Activated CD8-positive, alpha-beta memory T cell treated with anti-CD3 and anti-CD28 coated beads for 1 hour (primary cell): ENCODE measurements around the gene CASP2.
"Not testable (repeated sequence)": the region's sequence is repeated elsewhere in the genome, so short reads cannot be mapped to it uniquely, and the experiment has no call there.

ENCODE experiments used
- DNase-seq, 2 donors: peaks; one replicate each; pipeline ENCODE4 v3.0.0-alpha.2; 2020; ENCODE audit warnings: low read depth in 1 of 2; ENCODE audit errors: extremely low read depth in 1 of 2

CASP2 gene

DNA sequence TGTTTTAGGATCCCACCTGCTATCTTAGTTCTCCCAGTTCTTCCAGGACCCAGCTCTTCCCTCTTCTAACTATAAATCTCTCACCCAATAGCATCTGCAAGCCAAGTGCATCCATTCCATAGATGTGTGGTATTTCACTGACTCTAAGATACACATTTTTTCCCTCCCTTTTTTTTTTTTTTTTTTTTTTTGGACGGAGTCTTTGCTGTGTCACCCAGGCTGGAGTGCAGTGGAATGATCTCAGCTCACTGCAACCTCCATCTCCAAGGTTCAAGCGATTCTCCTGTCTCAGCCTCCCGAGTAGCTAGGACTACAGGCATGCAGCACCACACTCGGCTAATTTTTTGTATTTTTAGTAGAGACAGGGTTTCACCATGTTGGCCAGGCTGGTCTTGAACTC is 1.7 kb downstream of the CASP2 start:
- DNase-seq = not testable (repeated sequence)

DNA sequence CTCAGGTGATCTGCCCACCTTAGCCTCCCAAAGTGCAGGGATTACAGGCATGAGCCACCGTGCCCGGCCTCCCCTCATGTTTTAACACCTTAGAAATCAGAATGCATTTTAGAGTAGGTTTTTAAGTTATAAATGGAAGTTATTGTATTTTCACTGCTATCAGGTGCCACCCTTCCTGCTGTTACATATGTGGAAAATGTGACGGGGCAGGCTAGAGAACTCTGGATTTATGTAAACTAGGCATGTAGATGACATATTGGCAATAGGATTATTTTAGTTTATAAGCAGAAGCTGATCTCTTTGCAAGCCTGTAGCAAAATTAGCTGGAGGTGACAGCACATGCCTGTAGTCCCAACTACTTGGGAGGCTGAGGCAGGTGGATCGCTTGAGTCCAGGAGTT is 2.1 kb downstream of the CASP2 start:
- DNase-seq = no peak

DNA sequence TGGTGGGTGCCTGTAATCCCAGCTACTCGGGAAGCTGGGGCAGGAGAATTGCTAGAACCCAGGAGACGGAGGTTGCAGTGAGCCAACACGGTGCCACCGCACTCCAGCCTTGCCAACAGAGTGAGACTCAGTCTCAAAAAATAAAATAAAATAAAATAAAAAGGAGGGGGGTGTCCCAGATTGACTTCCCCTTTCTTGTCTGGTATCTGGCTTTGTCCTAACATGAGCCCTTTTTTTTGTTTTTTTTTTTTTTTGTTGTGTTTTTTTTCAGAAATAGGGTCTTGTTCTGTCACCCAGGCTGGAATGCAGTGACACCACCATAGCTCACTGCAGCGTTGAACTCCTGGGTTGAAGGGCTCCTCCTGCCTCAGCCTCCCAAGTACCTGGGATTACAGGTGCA is 4.7 kb downstream of the CASP2 start:
- no peak for DNase-seq

DNA sequence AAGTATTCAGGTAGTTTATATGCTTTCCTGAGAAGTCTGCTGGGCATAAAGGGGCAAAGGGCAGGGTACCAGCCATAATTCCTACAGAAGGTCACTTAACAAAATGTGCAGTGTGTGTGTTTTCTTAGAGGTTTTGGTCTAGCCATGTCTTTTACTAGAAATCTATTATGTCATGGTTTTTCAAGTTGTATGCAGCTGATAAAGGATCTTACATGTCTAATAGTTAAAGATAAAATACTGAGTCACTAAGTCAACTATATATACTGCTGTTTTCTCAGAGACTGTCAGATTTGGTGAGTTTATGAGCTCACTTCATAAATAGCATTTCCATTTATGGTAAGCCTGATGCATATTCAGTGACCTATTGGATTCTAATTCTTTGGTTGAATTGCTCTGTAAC is 7.7 kb downstream of the CASP2 start:
- DNase-seq = no peak

DNA sequence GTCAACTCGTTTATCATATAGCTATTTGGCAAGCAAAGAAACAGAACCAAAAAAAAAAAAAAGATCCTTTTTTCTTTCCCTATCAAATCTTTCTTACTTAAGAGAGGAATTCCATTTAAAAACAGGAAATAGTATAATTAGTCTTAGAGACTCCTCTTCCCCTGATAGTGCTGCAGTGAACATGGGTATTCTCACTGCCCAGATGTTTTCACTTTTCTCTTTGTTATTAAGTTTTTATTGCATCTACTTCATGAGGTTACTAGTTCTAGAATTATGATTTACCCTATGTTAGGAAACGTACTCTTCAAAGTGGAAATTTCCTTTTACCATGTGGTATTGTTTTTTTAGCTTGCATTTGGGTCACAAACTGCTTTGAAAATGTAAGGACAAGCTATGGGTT is 8.5 kb downstream of the CASP2 start:
- no peak for DNase-seq

DNA sequence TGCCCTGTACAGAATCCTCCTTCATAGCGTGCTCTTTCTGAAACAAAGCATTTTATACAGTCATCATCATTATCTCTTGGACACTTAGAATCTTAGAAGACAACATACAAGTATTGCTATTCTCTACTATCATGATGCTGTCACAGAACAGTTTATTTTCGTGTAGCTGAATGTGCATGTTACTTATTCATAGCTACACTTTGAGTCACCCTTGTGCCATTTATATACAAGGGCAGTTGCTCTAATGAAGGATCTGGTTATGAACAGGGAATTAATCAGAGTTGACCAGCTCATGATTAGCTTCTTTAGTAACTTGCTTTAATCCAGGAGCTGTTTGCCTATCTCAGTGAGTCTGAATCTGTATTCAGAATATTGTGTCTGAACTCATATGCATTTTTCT is 11.2 kb downstream of the CASP2 start:
- DNase-seq = no peak

DNA sequence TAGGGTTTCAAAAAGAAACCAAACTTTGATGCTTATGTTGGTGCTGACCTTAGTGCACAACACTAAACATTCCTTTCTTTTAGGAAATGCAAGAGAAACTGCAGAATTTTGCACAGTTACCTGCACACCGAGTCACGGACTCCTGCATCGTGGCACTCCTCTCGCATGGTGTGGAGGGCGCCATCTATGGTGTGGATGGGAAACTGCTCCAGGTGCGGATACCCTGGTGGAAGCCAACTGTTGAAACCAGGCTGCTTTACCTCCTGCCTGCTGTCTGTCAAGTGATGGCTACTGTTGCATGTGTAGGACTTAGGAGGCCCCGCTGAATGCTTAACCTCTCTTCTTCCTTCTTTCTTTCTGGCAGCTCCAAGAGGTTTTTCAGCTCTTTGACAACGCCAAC is 11.7 kb downstream of the CASP2 start:
- peak; percentile 27 to 47 for DNase-seq

DNA sequence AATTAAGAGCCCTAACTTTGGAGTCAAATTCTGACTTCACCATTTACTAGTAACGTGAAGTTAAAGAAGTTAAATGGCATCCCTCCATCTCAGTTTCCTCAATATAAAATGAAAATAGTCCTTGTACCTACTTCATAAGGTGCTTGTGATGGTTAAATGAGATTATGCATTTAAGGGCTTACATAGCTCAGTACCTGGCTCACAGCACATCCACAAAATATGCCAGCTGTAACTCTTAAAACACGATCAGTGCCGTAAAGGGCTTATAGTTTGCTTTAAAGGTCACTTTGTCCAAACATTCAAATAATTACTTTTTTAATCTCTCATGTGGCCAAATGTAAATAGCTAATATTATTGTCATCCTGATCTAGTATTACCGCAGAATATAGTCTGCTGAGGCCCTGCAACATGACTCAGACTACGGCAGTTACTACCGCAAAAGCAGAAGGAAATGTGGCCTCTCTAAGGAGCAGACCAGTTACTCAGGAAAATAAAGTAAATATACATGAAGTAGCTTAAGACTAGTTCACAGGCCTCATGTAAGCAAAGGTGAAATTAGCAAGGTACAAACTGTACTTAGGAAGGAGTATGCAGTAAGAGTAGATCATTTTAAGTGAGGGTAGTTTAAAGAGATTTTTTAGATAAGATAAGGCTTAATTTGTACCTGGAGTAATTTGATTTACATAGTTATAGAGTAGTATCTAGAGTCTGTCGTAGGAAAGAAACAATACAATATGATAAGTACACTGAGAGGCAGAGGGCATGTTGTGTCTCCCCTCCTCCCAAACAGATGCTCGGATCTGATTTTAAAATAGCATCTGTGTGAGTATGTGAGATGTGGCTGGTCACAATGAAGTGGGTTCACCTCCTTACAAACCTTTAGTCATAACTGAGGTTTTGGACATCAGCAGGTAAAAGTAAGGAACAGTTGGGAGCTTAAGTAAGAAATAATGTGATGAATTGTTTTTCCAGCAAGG is 13.1 kb downstream of the CASP2 start:
- DNase-seq = no peak

DNA sequence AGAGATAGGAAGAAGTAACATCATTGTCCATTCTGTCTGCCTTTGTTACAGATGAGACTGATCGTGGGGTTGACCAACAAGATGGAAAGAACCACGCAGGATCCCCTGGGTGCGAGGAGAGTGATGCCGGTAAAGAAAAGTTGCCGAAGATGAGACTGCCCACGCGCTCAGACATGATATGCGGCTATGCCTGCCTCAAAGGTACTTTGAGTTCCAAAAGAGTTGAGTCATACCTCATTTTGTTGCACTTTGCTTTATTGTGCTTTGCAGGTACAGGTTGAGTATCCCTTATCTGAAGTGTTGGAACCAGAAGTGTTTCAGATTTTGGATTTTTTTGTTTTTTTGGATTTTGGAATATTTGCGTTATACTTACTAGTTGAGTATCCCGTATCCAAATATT is 15.6 kb downstream of the CASP2 start:
- DNase-seq = no peak

DNA sequence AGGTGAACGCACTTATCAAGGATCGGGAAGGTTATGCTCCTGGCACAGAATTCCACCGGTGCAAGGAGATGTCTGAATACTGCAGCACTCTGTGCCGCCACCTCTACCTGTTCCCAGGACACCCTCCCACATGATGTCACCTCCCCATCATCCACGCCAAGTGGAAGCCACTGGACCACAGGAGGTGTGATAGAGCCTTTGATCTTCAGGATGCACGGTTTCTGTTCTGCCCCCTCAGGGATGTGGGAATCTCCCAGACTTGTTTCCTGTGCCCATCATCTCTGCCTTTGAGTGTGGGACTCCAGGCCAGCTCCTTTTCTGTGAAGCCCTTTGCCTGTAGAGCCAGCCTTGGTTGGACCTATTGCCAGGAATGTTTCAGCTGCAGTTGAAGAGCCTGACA is 16.8 kb downstream of the CASP2 start:
- DNase-seq = no peak

DNA sequence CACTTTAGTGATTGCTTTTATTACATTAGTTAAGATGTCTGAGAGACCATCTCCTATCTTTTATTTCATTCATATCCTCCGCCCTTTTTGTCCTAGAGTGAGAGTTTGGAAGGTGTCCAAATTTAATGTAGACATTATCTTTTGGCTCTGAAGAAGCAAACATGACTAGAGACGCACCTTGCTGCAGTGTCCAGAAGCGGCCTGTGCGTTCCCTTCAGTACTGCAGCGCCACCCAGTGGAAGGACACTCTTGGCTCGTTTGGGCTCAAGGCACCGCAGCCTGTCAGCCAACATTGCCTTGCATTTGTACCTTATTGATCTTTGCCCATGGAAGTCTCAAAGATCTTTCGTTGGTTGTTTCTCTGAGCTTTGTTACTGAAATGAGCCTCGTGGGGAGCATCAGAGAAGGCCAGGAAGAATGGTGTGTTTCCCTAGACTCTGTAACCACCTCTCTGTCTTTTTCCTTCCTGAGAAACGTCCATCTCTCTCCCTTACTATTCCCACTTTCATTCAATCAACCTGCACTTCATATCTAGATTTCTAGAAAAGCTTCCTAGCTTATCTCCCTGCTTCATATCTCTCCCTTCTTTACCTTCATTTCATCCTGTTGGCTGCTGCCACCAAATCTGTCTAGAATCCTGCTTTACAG is 17.4 kb downstream of the CASP2 start:
- DNase-seq = peak; percentile 14 to 60

DNA sequence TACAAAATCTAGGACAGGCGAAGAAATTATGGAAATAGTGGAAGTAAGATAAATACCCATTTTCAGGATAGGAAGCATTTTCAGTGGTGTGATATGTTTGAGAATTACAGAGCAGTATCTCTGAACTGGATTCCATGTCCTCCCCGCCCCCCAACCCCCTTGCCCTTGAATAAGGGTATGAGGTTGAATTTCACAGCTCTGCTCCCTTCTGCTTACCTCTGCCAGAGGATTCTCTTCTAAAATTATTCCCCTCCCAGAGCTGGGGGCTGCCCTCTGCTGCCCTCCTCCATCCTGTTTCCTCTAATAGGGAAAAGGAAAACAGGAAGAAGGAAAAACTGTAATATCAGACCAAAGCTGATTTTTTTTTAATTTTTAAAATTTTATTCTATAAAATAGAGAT is 20.5 kb downstream of the CASP2 start:
- DNase-seq = no peak

DNA sequence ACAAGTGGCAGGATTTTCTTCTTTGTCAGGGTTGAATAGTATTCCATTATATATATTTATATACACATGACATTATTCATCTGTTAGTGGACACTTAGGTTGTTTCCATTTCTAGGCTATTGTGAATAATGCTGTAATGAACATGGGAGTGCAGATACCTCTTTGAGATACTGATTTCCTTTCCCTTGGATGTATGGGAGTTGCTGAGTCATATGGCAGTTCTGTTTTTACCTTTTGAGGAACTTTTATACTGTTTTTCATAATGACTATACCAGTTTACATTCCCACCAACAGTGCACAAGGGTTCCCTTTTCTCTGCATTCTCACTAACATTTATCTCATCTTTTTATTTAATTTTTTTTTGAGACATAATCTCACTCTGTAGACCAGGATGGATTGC is 26.0 kb downstream of the CASP2 start:
- no peak for DNase-seq

DNA sequence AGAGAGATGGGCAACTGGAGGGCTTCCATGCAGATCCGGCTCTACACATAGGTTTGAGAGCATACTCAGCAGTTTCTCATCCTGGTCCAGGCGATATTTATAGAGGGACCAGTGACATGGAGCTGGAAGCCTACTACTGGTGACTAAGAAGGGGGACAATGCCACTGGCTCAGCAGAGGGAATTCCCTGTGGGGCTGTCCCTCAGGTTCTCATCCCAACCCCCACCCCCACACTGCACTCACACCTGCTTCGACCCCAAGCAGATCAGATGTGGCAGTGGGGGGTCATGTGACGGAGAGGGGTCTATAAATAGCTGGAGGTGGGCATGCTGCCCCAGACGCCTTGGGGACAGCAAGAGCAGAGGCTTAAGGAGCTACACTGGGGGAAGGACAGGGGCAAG is 27.6 kb downstream of the CASP2 start, which contains the start of gene CLCN1:
Gene CLCN1 (plus strand): TSS at position 336 of the 400 bp plus-strand sequence. CDS start 102 bp downstream, outside the sequence.
- DNase-seq = no peak

DNA sequence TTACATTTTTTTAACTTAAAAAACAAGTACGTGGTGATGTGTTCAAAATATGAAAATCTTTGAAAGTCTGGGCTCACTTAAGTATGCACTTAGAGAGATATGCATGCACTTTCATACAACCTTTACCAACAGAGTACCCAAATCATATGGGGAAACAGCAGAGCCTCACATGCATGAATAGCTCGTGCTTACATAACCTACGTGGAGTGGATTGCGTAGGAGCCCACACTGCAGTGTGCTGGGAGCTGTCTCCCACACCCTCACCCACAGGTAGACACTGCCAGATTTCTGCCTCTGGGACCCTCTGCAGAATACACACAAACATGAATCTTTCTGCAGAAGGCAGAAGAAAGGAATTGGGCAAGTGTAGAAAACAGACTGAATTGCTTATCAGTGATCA is 28.3 kb downstream of the CASP2 start:
- no peak for DNase-seq

DNA sequence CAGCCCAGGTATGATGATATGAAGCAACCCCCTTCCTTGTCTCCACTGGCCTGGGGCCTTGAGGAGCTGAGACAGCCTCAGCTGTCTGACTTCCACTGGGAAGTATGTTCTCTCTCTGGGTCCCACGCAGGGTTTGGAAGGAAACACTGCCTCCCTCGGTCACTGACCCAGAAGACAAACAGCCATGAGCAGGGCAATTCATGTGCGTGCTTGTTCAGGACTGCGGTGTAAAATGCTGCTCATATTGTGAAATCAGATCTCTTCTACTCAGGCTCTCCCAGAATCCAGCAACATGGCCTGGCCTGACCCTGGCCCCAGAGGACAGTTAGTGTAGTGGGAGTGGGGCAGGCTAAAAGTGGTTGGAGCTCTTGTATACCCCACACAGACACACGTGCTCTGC is 30.5 kb downstream of the CASP2 start:
- DNase-seq = no peak

DNA sequence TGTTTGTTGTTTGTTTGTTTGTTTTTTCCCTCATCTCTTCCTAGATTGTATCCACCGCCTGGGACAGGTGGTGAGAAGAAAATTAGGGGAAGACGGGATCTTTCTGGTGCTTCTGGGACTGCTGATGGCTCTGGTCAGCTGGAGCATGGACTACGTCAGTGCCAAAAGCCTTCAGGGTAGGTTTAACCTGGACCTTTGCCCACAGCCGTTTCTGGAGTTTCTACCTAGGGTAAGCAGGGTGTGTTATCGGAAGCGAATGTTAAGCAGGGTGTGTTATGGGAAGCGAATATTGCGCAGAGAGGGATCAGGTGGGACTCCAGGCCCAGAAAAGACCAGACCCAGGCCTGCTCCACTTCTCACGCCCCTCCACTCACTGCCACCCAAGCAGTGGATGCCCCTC is 32.5 kb downstream of the CASP2 start:
- no peak for DNase-seq

DNA sequence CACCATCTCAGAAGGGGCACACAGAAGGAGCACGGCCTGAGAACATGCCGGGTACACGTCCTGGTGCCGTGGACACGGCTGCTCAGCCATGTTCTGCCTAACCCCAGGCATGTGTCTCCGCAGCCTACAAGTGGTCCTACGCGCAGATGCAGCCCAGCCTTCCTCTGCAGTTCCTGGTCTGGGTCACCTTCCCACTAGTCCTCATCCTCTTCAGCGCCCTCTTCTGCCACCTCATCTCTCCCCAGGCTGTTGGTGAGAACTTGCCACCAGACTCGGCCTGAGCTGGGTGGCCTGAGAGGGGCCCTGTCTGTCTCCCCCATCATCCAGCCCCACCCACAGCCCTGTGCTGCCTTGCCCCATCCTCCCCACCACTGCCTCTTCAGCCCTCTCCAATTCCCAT is 33.1 kb downstream of the CASP2 start:
- no peak for DNase-seq

DNA sequence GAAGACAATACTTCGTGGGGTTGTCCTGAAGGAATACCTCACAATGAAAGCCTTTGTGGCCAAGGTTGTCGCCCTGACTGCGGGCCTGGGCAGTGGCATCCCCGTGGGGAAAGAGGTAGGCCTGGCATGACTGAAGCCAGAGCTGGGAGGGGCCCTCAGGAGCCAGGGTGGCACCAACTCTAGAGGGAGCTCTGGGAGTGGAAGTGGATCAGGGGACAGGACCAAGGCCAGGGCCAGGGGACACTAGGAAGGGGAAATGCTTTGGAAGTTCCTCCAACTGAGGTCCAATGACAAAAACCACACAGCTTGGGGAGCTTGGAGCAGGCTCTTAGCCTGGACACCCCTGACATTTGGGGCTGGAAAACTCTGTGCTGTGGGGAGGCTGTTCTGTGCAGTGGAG is 33.6 kb downstream of the CASP2 start:
- no peak for DNase-seq

DNA sequence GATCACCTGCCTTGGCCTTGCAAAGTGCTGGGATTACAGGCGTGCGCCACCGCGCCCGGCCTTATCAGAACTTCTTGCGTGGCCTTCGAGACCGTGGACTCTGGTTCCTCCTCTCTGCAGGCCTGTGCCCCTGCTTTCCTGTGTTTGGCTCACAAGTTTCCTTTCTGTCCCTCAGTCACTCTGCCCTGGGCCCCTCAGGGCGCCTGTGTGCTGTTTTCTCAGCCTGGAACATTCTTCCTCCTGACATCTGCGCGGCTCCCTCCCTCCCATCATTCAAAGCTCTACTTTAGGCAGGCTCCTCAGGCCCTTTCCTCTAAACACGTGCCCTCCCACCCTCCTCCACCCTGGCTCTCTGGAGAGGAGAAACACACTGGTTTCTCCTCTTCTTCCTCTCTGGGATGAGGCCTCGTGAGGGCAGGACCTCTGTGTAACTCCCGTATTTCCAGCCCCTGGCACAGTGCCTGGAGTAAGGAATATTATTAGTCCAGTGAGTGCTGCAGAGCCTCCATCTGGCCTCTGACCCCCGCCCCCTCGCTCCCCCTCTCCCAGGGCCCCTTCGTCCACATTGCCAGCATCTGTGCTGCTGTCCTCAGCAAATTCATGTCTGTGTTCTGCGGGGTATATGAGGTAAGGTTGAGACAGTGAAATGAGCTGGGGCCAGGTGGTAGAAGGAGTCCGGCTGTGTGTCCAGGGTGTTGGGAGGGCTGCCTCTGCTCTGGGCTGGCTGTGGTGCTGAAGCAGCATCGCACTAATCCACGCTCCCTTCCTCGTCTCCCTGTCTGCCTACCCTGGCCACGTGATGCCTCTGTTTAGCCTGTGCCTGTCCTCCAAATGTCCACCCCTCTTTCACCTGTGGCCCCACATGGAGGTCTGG is 34.8 kb downstream of the CASP2 start:
- DNase-seq = no peak

DNA sequence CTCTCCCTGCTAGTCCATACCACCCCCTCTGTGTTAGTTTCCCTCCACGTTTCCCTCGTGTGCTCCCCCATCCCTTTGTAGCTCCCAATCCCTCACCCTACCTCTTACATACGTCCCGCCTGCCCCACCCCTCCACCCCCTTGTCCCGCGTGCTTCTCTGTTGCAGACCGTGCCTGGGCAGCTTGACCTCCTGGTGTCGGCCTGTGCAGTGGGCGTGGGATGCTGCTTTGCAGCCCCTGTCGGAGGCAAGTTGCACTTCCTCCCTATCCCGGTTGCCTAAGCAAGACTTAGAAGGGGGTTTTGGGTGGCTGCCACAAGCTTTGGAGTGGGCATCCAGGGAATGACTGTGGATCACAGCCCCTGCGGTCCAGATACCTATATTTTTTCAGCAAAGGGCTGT is 35.5 kb downstream of the CASP2 start:
- no peak for DNase-seq
